Cardiac muscle cell (in vitro differentiated cells and primary cell): ENCODE data around the gene SLC9A2. TPM values are rescaled to one million over a fixed set of nuclear protein-coding genes. Genes with fewer than 3 reads are reported as not detected.

ENCODE experiments used
- DNase-seq, 2 donors: peaks; one replicate each; pipeline versions ENCODE4 v3.0.0 to v3.0.0-alpha.2; 2010 to 2017; ENCODE audit warnings: low read depth in 1 of 2, low spot score in 1 of 2
- H3K27ac ChIP-seq: fragments of 200-600 bp; sonication (generic); 2 replicates; pipeline ENCODE4 v1.5.1; 2016
- H3K27me3 ChIP-seq: fragments of 200-600 bp; sonication (generic); 2 replicates; pipeline ENCODE4 v1.6.0; 2016; ENCODE audit warnings: control low read depth
- H3K36me3 ChIP-seq: fragments of 200-600 bp; sonication (generic); 2 replicates; pipeline ENCODE4 v1.5.1; 2016; ENCODE audit warnings: control low read depth
- H3K4me1 ChIP-seq: fragments of 200-600 bp; sonication (generic); 2 replicates; pipeline ENCODE4 v1.8.1; 2017; ENCODE audit warnings: low read depth, mild to moderate bottlenecking, mixed run types
- H3K4me3 ChIP-seq: fragments of 200-600 bp; sonication (generic); 2 replicates; pipeline ENCODE4 v1.5.1; 2016; ENCODE audit warnings: mild to moderate bottlenecking
- H3K9me3 ChIP-seq: fragments of 200-600 bp; sonication (generic); 2 replicates; pipeline ENCODE4 v1.5.1; 2017; ENCODE audit warnings: low read depth, mild to moderate bottlenecking, control low read depth
- CTCF ChIP-seq: IDR thresholded peaks from 2 replicates; pipeline ENCODE4 v1.5.1; 2012; ENCODE audit warnings: low read depth, mild to moderate bottlenecking, low read length
- polyA plus RNA-seq: library from polyadenylated mRNA; unstranded; fragments of >200 nt; fragmentation: Nextera tagmentation; extraction: Ambion mirVana; gene quantifications from 2 replicates; pipeline ENCODE4 v1.2.1, GENCODE V29; 2016
- total RNA-seq: library from RNA; depleted of rRNA; stranded (reverse); fragments of >200 nt; gene quantifications from 2 replicates; pipeline ENCODE4 v1.2.3, GENCODE V29; 2016

Gene SLC9A2
- total and polyA plus RNA-seq, 2 experiments from 2014 or later: 0.18 TPM; not detected in 1

GRCh38 chr2:102703748-102704147, 84.4 kb downstream of the SLC9A2 start:
- Histone ChIP-seq H3K27me3 (peaks cover 48% of the 10 kb centered on the region), H3K9me3 (no peaks in the 10 kb centered on the region), H3K4me1 (peaks cover 6% of the 10 kb centered on the region), H3K36me3 (no peaks in the 10 kb centered on the region), H3K4me3 (no peak overlapping the region), H3K27ac (no peak overlapping the region)
- TF ChIP-seq CTCF: peak; percentile 40
- DNase-seq: peak; percentile 35 to 59

DNA sequence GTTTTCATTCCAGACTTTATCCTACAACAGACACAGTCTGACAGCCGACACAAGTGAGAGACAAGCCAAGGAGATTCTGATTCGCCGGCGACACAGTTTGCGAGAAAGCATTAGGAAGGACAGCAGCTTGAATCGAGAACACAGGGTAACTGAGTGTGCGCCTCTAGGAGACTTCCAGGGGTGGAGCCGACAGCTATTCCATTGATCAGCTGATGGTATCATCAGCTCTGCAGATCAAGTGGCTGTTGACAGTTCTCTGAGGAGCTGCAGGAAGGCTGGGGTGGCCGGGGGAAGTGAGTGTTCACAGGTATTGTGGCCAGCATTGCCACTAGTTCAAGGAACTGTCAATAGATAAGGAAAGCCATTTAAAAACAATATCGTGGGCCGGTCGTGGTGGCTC, 85.2 kb downstream of the SLC9A2 start:
- Histone ChIP-seq H3K27ac (no peak overlapping the region), H3K9me3 (no peaks in the 10 kb centered on the region), H3K27me3 (peaks cover 50% of the 10 kb centered on the region), H3K4me1 (peaks cover 6% of the 10 kb centered on the region), H3K36me3 (no peaks in the 10 kb centered on the region), H3K4me3 (no peak overlapping the region)
- no peak for TF ChIP-seq CTCF
- peak in 1 of 2 donors; percentile 83 for DNase-seq

GRCh38 chr2:102707796-102708695, 88.7 kb downstream of the SLC9A2 start:
- H3K27me3 ChIP-seq: peaks cover 40% of the 10 kb centered on the region
- no peaks in the 10 kb centered on the region for H3K9me3 ChIP-seq
- H3K36me3 ChIP-seq: no peaks in the 10 kb centered on the region
- no peak overlapping the region for H3K4me3 ChIP-seq
- no peak for DNase-seq
- no peak overlapping the region for H3K27ac ChIP-seq
- TF ChIP-seq CTCF: no peak
- H3K4me1 ChIP-seq: peaks cover 6% of the 10 kb centered on the region

- TF ChIP-seq CTCF: no peak
- peak in 1 of 2 donors; percentile 27 for DNase-seq
- Histone ChIP-seq H3K36me3 (no peaks in the 10 kb centered on the region), H3K27ac (no peak overlapping the region), H3K4me1 (peaks cover 4% of the 10 kb centered on the region), H3K9me3 (no peaks in the 10 kb centered on the region), H3K27me3 (peaks cover 33% of the 10 kb centered on the region), H3K4me3 (no peak overlapping the region)
Measured at GRCh38 chr2:102708847-102709559, 89.7 kb downstream of the SLC9A2 start.

- no peak for TF ChIP-seq CTCF
- no peaks in the 10 kb centered on the region for H3K9me3 ChIP-seq
- peak in 1 of 2 donors; percentile 28 for DNase-seq
- peaks cover 5% of the 10 kb centered on the region for H3K36me3 ChIP-seq
- no peak overlapping the region for H3K4me3 ChIP-seq
- no peaks in the 10 kb centered on the region for H3K4me1 ChIP-seq
- no peak overlapping the region for H3K27ac ChIP-seq
- no peaks in the 10 kb centered on the region for H3K27me3 ChIP-seq
Measured at GRCh38 chr2:102717308-102718018, 98.1 kb downstream of the SLC9A2 start.
